Endothelial cell of umbilical vein (primary cell): Measurements from ENCODE around the gene ELMO1. TPM values are rescaled to one million over a fixed set of nuclear protein-coding genes. Genes with fewer than 3 reads are reported as not detected.

Experiments used
- BruUV-seq: library from RNA; stranded (reverse); fragments of 400-500 nt; replicated peaks from 2 replicates; lab custom pipeline; 2021; lab: Mats Ljungman, UMichigan
- CTCF ChIA-PET: fragments of 300-600, 350-600 bp; sonication (Branson Sonifier 250); formaldehyde crosslinking; loops from one replicate; lab custom pipeline; 2021; ENCODE audit warnings: antibody characterized with exemption, inconsistent platforms; lab: Charles Lee
- POLR2A ChIA-PET: fragments of 300-600, 350-600 bp; sonication (Branson Sonifier 250); formaldehyde crosslinking; loops from one replicate; lab custom pipeline; 2021; ENCODE audit warnings: antibody characterized with exemption, inconsistent platforms; lab: Charles Lee
- DNase-seq: peaks from one replicate; pipeline ENCODE4 v3.0.0-alpha.2; 2011; ENCODE audit warnings: low read depth, low spot score
- FAIRE-seq: peaks from 2 replicates; lab custom pipeline; 2011; peaks lifted over from hg19 to GRCh38; lab: Jason Lieb, UNC
- H2AFZ ChIP-seq: 2 replicates; pipeline ENCODE4 v1.6.0; 2012; ENCODE audit warnings: low read depth, low read length, control low read depth, inconsistent platforms
- H3K27ac ChIP-seq: 2 replicates; pipeline ENCODE4 v1.5.1; 2011; ENCODE audit warnings: low read depth, mild to moderate bottlenecking, control low read depth, low read length, moderate library complexity; ENCODE audit not compliant: insufficient read depth
- H3K27me3 ChIP-seq, 2 experiments: 2 replicates each; pipeline versions ENCODE4 v1.6.0 to v1.6.1; 2011; ENCODE audit warnings: low read length in 2 of 2, mixed read lengths in 1 of 2; ENCODE audit not compliant: control insufficient read depth in 2 of 2, insufficient read depth in 2 of 2
- H3K36me3 ChIP-seq, 2 experiments: 2 replicates in 1 of 2; 3 replicates in 1 of 2; pipeline ENCODE4 v1.5.1; 2011; ENCODE audit warnings: low read length in 2 of 2, mild to moderate bottlenecking in 1 of 2, moderate library complexity in 1 of 2; ENCODE audit not compliant: control insufficient read depth in 2 of 2, insufficient read depth in 2 of 2; ENCODE audit errors: extremely low read depth in 1 of 2
- H3K4me1 ChIP-seq: 3 replicates; pipeline ENCODE4 v1.5.1; 2011; ENCODE audit warnings: mild to moderate bottlenecking, low read length; ENCODE audit not compliant: control insufficient read depth, insufficient read depth; ENCODE audit errors: extremely low read depth
- H3K4me2 ChIP-seq: 2 replicates; pipeline ENCODE4 v1.6.1; 2011; ENCODE audit warnings: low read length, control low read depth, mixed read lengths; ENCODE audit not compliant: insufficient read depth
- H3K4me3 ChIP-seq, 3 experiments: fragments of 200-600 bp in 1 of 3; sonication (generic), shearing (Covaris generic) in 1 of 3; replicated peaks in 1 of 3; 2 replicates each; pipeline ENCODE4 v1.5.1; 2011 to 2016; ENCODE audit warnings: control low read depth in 3 of 3, low read length in 3 of 3, mild to moderate bottlenecking in 2 of 3, inconsistent platforms in 1 of 3, low read depth in 1 of 3, moderate library complexity in 1 of 3; ENCODE audit not compliant: insufficient read depth in 1 of 3
- H3K79me2 ChIP-seq: 2 replicates; pipeline ENCODE4 v1.6.0; 2012; ENCODE audit warnings: low read length, inconsistent platforms; ENCODE audit not compliant: control insufficient read depth, insufficient read depth
- H3K9ac ChIP-seq: replicated peaks from 2 replicates; pipeline ENCODE3; 2011; ENCODE audit warnings: low read length, control low read depth; ENCODE audit not compliant: insufficient read depth; ENCODE audit errors: extremely low read depth
- H3K9me1 ChIP-seq: replicated peaks from 3 replicates; pipeline ENCODE4 v1.6.0; 2011; ENCODE audit warnings: mild to moderate bottlenecking, low read length; ENCODE audit not compliant: control insufficient read depth, insufficient read depth; ENCODE audit errors: extremely low read depth
- H3K9me3 ChIP-seq: replicated peaks from 2 replicates; pipeline ENCODE4 v1.5.1; 2012; ENCODE audit warnings: low read length, inconsistent platforms; ENCODE audit not compliant: control insufficient read depth, insufficient read depth
- H4K20me1 ChIP-seq: replicated peaks from 2 replicates; pipeline ENCODE3; 2011; ENCODE audit warnings: mild to moderate bottlenecking, low read length; ENCODE audit not compliant: control insufficient read depth, insufficient read depth; ENCODE audit errors: extremely low read depth
- CTCF ChIP-seq, 2 donors: IDR thresholded peaks; 1 replicate in 1 of 2; 2 replicates in 1 of 2; pipeline ENCODE4 v1.5.1; 2011; ENCODE audit warnings: low read length in 2 of 2, mild to moderate bottlenecking in 2 of 2, moderate library complexity in 2 of 2, control low read depth in 1 of 2, inconsistent platforms in 1 of 2, low read depth in 1 of 2; ENCODE audit not compliant: insufficient read depth in 1 of 2; ENCODE audit errors: extremely low read depth in 1 of 2
- EZH2 ChIP-seq: IDR thresholded peaks from 2 replicates; pipeline ENCODE4 v1.6.1; 2012; ENCODE audit warnings: borderline replicate concordance, low read depth, mild to moderate bottlenecking, moderate library complexity, low read length, inconsistent platforms; ENCODE audit not compliant: severe bottlenecking
- FOS ChIP-seq: IDR thresholded peaks from 2 replicates; pipeline ENCODE4 v1.6.1; 2011; ENCODE audit warnings: mild to moderate bottlenecking, low read length, moderate library complexity, borderline replicate concordance; ENCODE audit not compliant: insufficient read depth
- GATA2 ChIP-seq: IDR thresholded peaks from 2 replicates; pipeline ENCODE4 v1.7.0; 2011; ENCODE audit warnings: low read depth, mild to moderate bottlenecking, moderate library complexity, mixed read lengths, low read length; ENCODE audit not compliant: insufficient read length, insufficient read depth
- JUN ChIP-seq: IDR thresholded peaks from 2 replicates; pipeline ENCODE4 v1.6.1; 2011; ENCODE audit warnings: borderline replicate concordance, low read depth; ENCODE audit not compliant: insufficient read length, insufficient read depth
- MYC ChIP-seq: IDR thresholded peaks from one replicate; pipeline ENCODE4 v1.6.1; 2011; ENCODE audit warnings: mild to moderate bottlenecking, low read depth, low read length
- POLR2A ChIP-seq: IDR thresholded peaks from 2 replicates; pipeline ENCODE4 v1.6.1; 2012; ENCODE audit warnings: low read depth, mild to moderate bottlenecking, control low read depth, low read length
- POLR2AphosphoS5 ChIP-seq: IDR thresholded peaks from 2 replicates; pipeline ENCODE4 v1.6.1; 2012; ENCODE audit warnings: low read depth, mild to moderate bottlenecking, control low read depth, low read length, moderate library complexity; ENCODE audit not compliant: insufficient read depth
- dilution Hi-C: fragments of 300-500 bp; cut with MboI; formaldehyde crosslinking; loops from one replicate; pipeline ENCODE4 v1.15.0; 2019; ENCODE audit warnings: low sequenced_read_pairs; ENCODE audit not compliant: extremely low pct_ligation_motif_present
- intact Hi-C: fragments of 100-400 bp; cut with micrococcal nuclease; formaldehyde crosslinking; loops from one replicate; pipeline ENCODE4 v1.10.0; 2022
- polyA plus RNA-seq, 4 experiments: library from polyadenylated mRNA; depleted of rRNA in 3 of 4; stranded (reverse) in 3 of 4; unstranded in 1 of 4; fragments of >200 nt; gene quantifications; 2 replicates each; pipeline versions ENCODE4 v1.2.1 to v1.2.3, GENCODE V29; 2011 to 2012; ENCODE audit warnings: missing spikeins in 1 of 4
- total RNA-seq: library from RNA; stranded (reverse); gene quantifications from 2 replicates; pipeline ENCODE4 v1.2.3, GENCODE V29; 2021
- TF ChIP-seq, protein P1 (sequence below): IDR thresholded peaks from 2 replicates; pipeline ENCODE4 v1.6.1; 2011; ENCODE audit not compliant: insufficient read depth, insufficient read length

Gene ELMO1
- total and polyA plus RNA-seq, 2 donors (not counting 3 experiments of a cell fraction or from before 2014, with no cell fraction given) = 17.0 to 30.6 TPM

- no peak overlapping the region for H3K9ac ChIP-seq
- H4K20me1 ChIP-seq = no peaks in the 10 kb centered on the region
- no peaks in the 10 kb centered on the region for H3K27me3 ChIP-seq
- H3K36me3 ChIP-seq = no peaks in the 10 kb centered on the region
- TF ChIP-seq, protein P1, sequence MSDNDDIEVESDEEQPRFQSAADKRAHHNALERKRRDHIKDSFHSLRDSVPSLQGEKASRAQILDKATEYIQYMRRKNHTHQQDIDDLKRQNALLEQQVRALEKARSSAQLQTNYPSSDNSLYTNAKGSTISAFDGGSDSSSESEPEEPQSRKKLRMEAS = no peak
- no peak for TF ChIP-seq EZH2
- TF ChIP-seq GATA2 = no peak
- TF ChIP-seq MYC = no peak
- BruUV-seq = no TSS peak
- FAIRE-seq = no peak
- H3K4me1 ChIP-seq = no peaks in the 10 kb centered on the region
- H3K4me2 ChIP-seq = no peak overlapping the region
- no peak overlapping the region for H2AFZ ChIP-seq
- dilution Hi-C loops (no loop called here), intact Hi-C loops (no loop called here)
- H3K4me3 ChIP-seq = no peak overlapping the region
- H3K9me1 ChIP-seq = no peaks in the 10 kb centered on the region
- POLR2A ChIA-PET = no interaction called here
- H3K79me2 ChIP-seq = no peaks in the 10 kb centered on the region
- DNase-seq = no peak
- no peak overlapping the region for H3K27ac ChIP-seq
- CTCF ChIA-PET = no interaction called here
- H3K9me3 ChIP-seq = no peaks in the 10 kb centered on the region
Measured at GRCh38 chr7:36819639-36820038, 629.0 kb downstream of the ELMO1 start.

- dilution Hi-C loops = no loop called here
- CTCF ChIA-PET = interaction anchor here (1.0 kb wide), 1 partner anchor 143 kb away, joined by 3 read pairs; no protein-coding TSS in a partner anchor
Measured at GRCh38 chr7:36814311-36814710, 634.4 kb downstream of the ELMO1 start.

More at GRCh38 chr7:36814311-36814710, 634.4 kb downstream of the ELMO1 start:
- Histone ChIP-seq H3K9ac (no peak overlapping the region), H3K27ac (no peak overlapping the region), H3K9me1 (no peaks in the 10 kb centered on the region), H4K20me1 (no peaks in the 10 kb centered on the region), H2AFZ (no peak overlapping the region), H3K36me3 (no peaks in the 10 kb centered on the region), H3K79me2 (no peaks in the 10 kb centered on the region), H3K27me3 (no peaks in the 10 kb centered on the region), H3K4me2 (no peak overlapping the region), H3K4me3 (no peak overlapping the region), H3K9me3 (no peaks in the 10 kb centered on the region), H3K4me1 (no peaks in the 10 kb centered on the region)
- no peak for TF ChIP-seq FOS
- TF ChIP-seq, protein P1 = no peak
- TF ChIP-seq POLR2AphosphoS5 = no peak
- TF ChIP-seq EZH2 = no peak
- no peak for TF ChIP-seq POLR2A
- TF ChIP-seq CTCF (IDR thresholded peaks at IDR 0.05; ENCODE audit: extremely low read depth in 1 of 2, insufficient read depth in 1 of 2, low read depth in 1 of 2, low read length in 2 of 2) = no peak
- TF ChIP-seq MYC = no peak
- TF ChIP-seq JUN = no peak
- no peak for TF ChIP-seq GATA2
- intact Hi-C loops = no loop called here
- FAIRE-seq (no peak), DNase-seq (no peak)
- POLR2A ChIA-PET = no interaction called here
- BruUV-seq = no TSS peak
